ENCODE results near the gene HSD17B3. TPM values are rescaled to one million over a fixed set of nuclear protein-coding genes. Genes with fewer than 3 reads are reported as not detected.

The HSD17B3 gene
- total RNA-seq, 4 donors from 2014 or later = 1.2 to 1.7 (median 1.5) TPM; not detected in 1

DNA sequence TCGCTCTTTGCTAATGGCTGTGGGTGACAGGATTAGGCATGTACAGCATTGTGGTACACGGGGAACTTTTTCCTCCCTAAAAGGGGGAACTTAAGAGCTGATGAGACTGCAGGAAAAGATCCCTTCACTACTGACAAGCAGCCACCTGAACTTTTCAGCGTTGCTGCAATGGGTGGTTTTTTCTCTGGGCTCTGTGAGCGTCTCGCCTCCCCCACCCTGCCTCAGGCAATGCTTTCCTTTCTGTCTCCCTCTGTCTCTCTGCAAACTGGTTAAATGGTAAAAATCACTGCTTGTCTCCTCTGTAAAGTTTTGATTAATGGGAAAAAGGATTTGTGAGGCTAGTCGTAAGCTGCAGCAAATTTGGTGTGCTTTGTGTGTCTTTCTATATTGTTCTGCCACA, 20.3 kb downstream of the HSD17B3 start:
- DNase-seq (ENCODE audit: low spot score in 2 of 2) = no peak
- no peaks in the 10 kb centered on the region for H3K4me1 ChIP-seq
- WGBS = 71% methylated on average over 6 of the region's 6 CpGs
- TF ChIP-seq, protein P1, sequence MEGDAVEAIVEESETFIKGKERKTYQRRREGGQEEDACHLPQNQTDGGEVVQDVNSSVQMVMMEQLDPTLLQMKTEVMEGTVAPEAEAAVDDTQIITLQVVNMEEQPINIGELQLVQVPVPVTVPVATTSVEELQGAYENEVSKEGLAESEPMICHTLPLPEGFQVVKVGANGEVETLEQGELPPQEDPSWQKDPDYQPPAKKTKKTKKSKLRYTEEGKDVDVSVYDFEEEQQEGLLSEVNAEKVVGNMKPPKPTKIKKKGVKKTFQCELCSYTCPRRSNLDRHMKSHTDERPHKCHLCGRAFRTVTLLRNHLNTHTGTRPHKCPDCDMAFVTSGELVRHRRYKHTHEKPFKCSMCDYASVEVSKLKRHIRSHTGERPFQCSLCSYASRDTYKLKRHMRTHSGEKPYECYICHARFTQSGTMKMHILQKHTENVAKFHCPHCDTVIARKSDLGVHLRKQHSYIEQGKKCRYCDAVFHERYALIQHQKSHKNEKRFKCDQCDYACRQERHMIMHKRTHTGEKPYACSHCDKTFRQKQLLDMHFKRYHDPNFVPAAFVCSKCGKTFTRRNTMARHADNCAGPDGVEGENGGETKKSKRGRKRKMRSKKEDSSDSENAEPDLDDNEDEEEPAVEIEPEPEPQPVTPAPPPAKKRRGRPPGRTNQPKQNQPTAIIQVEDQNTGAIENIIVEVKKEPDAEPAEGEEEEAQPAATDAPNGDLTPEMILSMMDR (IDR thresholded peaks at IDR 0.05) = no peak
- TF ChIP-seq POLR2AphosphoS5 (IDR thresholded peaks at IDR 0.05) (no peak), EP300 (IDR thresholded peaks at IDR 0.05) (no peak), POLR2A (IDR thresholded peaks at IDR 0.05) (no peak)
- H3K9me3 ChIP-seq = no peaks in the 10 kb centered on the region
- H3K27me3 ChIP-seq = no peaks in the 10 kb centered on the region
- no peak overlapping the region for H3K4me3 ChIP-seq
- no peaks in the 10 kb centered on the region for H3K36me3 ChIP-seq
- no peak overlapping the region for H3K27ac ChIP-seq

- no peaks in the 10 kb centered on the region for H3K4me1 ChIP-seq
- H3K4me3 ChIP-seq = no peak overlapping the region
- H3K9me3 ChIP-seq = peaks cover 9% of the 10 kb centered on the region
- H3K27me3 ChIP-seq = no peaks in the 10 kb centered on the region
- TF ChIP-seq POLR2AphosphoS5 (IDR thresholded peaks at IDR 0.05) (no peak), EP300 (IDR thresholded peaks at IDR 0.05) (no peak), POLR2A (IDR thresholded peaks at IDR 0.05) (no peak)
- TF ChIP-seq, protein P1 (IDR thresholded peaks at IDR 0.05) = no peak
- H3K27ac ChIP-seq = no peak overlapping the region
- 74% methylated on average over 8 of the region's 8 CpGs for WGBS
- no peaks in the 10 kb centered on the region for H3K36me3 ChIP-seq
- DNase-seq (ENCODE audit: low spot score in 2 of 2) = no peak
These were observed 22.0 kb downstream of the HSD17B3 start for GRCh38 chr9:96279932-96280331.

DNA sequence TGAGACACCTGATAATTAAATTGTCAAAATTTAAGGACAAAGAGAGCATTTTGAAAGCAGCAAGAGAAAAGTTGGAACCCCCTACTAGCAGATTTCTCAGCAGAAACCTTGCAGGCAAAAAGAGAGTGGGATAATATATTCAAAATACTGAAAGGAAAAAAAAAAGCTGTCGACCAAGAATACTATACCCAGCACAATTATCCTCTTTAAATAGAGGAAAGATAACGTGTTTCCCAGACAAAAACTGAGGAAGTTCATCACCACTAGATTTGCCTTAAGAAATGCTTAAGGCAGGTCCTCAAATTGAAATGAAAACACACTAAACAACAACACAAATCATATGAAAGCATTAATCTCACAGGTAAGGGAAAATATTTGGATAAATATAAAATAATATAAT, 27.0 kb downstream of the HSD17B3 start:
- peaks cover 18% of the 10 kb centered on the region for H3K9me3 ChIP-seq
- WGBS = 83% methylated on average over 2 of the region's 2 CpGs
- TF ChIP-seq POLR2A (IDR thresholded peaks at IDR 0.05) = no peak
- no peak for TF ChIP-seq POLR2AphosphoS5 (IDR thresholded peaks at IDR 0.05)
- no peak for TF ChIP-seq EP300 (IDR thresholded peaks at IDR 0.05)
- TF ChIP-seq, protein P1 (IDR thresholded peaks at IDR 0.05) = no peak
- no peaks in the 10 kb centered on the region for H3K4me1 ChIP-seq
- no peaks in the 10 kb centered on the region for H3K27me3 ChIP-seq
- no peak overlapping the region for H3K4me3 ChIP-seq
- H3K27ac ChIP-seq = no peak overlapping the region
- DNase-seq (ENCODE audit: low spot score in 2 of 2) = no peak
- H3K36me3 ChIP-seq = no peaks in the 10 kb centered on the region

DNA sequence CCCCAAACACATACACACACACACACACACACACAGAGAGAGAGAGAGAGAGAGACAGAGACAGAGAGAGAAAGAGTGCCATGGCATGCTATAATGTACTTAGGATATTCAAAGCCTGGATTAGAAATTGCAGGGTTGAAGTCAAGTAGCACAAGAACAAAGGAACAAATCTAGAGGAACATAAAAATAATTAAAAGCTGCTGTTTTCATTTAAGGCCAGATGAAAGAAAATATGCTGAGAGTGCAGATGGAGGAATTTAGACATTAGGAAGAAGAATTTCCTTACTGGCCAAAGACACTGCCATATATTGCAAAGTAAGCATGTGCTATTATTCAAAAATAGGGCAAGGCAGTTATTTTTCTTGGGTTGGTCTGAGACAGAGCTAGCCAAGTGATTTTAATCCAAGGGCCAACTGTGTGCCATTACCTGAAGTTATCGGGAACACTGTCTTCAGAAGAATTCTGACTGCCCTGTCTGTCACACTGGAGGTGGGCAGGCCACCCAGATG, 31.7 kb downstream of the HSD17B3 start:
- no peaks in the 10 kb centered on the region for H3K27me3 ChIP-seq
- H3K36me3 ChIP-seq = no peaks in the 10 kb centered on the region
- H3K9me3 ChIP-seq = peaks cover 13% of the 10 kb centered on the region
- TF ChIP-seq EP300 (IDR thresholded peaks at IDR 0.05) (no peak), POLR2A (IDR thresholded peaks at IDR 0.05) (no peak), POLR2AphosphoS5 (IDR thresholded peaks at IDR 0.05) (no peak)
- TF ChIP-seq, protein P1 (IDR thresholded peaks at IDR 0.05) = no peak
- WGBS = 61% methylated on average over 1 of the region's 1 CpG
- H3K4me3 ChIP-seq = no peak overlapping the region
- H3K4me1 ChIP-seq = no peaks in the 10 kb centered on the region
- no peak for DNase-seq (ENCODE audit: low spot score in 2 of 2)
- no peak overlapping the region for H3K27ac ChIP-seq

GRCh38 chr9:96258967-96259366, 43.0 kb downstream of the HSD17B3 start:
- Histone ChIP-seq H3K4me1 (no peaks in the 10 kb centered on the region), H3K27me3 (no peaks in the 10 kb centered on the region), H3K9me3 (no peaks in the 10 kb centered on the region), H3K27ac (no peak overlapping the region), H3K4me3 (no peak overlapping the region), H3K36me3 (no peaks in the 10 kb centered on the region)
- DNase-seq (ENCODE audit: low spot score in 2 of 2) = no peak
- TF ChIP-seq POLR2A (IDR thresholded peaks at IDR 0.05) (no peak), POLR2AphosphoS5 (IDR thresholded peaks at IDR 0.05) (no peak), EP300 (IDR thresholded peaks at IDR 0.05) (no peak)
- TF ChIP-seq, protein P1 (IDR thresholded peaks at IDR 0.05) = no peak
- 93% methylated on average over 4 of the region's 4 CpGs for WGBS

All from suprapubic skin (tissue), 4 donors.